ENCODE results near the gene SULF2. TPM values are rescaled to one million over a fixed set of nuclear protein-coding genes. Genes with fewer than 3 reads are reported as not detected.

Gene SULF2
- total and polyA plus RNA-seq, 2 of the 4 experiments (the other 2 are of a cell fraction) = 0.54 to 0.77 TPM

DNA sequence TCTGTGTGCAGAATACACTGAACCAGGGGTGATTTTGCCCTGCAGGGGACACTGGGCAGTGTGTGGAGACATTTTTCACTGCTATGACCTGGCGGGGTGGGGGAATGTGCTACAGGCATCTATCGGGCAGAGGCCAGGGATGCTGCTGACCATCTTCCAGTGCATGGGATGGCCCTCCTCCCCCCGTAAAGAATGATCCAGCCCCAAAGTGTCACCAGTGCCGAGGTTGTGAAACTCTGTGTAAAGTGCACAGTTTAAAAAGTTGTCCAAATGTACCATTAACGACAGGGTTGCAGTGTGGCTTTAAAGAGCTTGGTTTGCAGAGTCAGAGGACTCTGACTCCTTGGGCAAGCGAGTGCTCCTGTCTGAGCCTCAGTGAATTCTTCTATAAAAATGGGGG lies 72.1 kb downstream of the SULF2 start:
- no peaks in the 10 kb centered on the region for H4K20me1 ChIP-seq (ENCODE audit: insufficient read depth, low read length)
- no peaks in the 10 kb centered on the region for H3K9me3 ChIP-seq (ENCODE audit: control insufficient read depth, insufficient read depth, low read length)
- TF ChIP-seq CEBPB (IDR thresholded peaks at IDR 0.05; ENCODE audit: low read depth, low read length) (no peak), NFE2L2 (IDR thresholded peaks at IDR 0.05; ENCODE audit: low read depth, low read length) (no peak), CTCF (conservative IDR thresholded peaks at IDR 0.05; ENCODE audit: low read depth, low read length) (no peak), USF2 (IDR thresholded peaks at IDR 0.05; ENCODE audit: low read depth, low read length) (no peak), RFX5 (IDR thresholded peaks at IDR 0.05; ENCODE audit: low read depth, low read length) (no peak), POLR2A (IDR thresholded peaks at IDR 0.05; ENCODE audit: low read depth, low read length) (no peak), FOS (IDR thresholded peaks at IDR 0.05; ENCODE audit: low read depth, low read length) (no peak), CHD1 (IDR thresholded peaks at IDR 0.05; ENCODE audit: low read depth, low read length) (no peak), MAFK (IDR thresholded peaks at IDR 0.05; ENCODE audit: low read depth, low read length) (no peak), RCOR1 (IDR thresholded peaks at IDR 0.05; ENCODE audit: insufficient replicate concordance, low read length) (no peak), BHLHE40 (IDR thresholded peaks at IDR 0.05; ENCODE audit: low read depth, low read length) (no peak), MAZ (IDR thresholded peaks at IDR 0.05; ENCODE audit: borderline replicate concordance, low read depth, low read length) (no peak), SMC3 (IDR thresholded peaks at IDR 0.05; ENCODE audit: low read depth, low read length) (no peak), RAD21 (IDR thresholded peaks at IDR 0.05; ENCODE audit: low read length) (no peak)
- TF ChIP-seq, protein P1, sequence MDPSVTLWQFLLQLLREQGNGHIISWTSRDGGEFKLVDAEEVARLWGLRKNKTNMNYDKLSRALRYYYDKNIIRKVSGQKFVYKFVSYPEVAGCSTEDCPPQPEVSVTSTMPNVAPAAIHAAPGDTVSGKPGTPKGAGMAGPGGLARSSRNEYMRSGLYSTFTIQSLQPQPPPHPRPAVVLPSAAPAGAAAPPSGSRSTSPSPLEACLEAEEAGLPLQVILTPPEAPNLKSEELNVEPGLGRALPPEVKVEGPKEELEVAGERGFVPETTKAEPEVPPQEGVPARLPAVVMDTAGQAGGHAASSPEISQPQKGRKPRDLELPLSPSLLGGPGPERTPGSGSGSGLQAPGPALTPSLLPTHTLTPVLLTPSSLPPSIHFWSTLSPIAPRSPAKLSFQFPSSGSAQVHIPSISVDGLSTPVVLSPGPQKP (IDR thresholded peaks at IDR 0.05; ENCODE audit: borderline replicate concordance, low read depth, low read length) = no peak
- H3K9me1 ChIP-seq (ENCODE audit: insufficient read depth, low read length) = no peaks in the 10 kb centered on the region
- dilution Hi-C loops (cut with HindIII; ENCODE audit: low sequenced_read_pairs, unreplicated experiment) (no loop called here), intact Hi-C loops (cut with micrococcal nuclease) (no loop called here), in situ Hi-C loops (cut with MboI; ENCODE audit: low sequenced_read_pairs) (no loop called here)
- no TSS peak for BruUV-seq (replicated peaks)
- no peak overlapping the region for H2AFZ ChIP-seq (replicated peaks; ENCODE audit: low read length, poor library complexity)
- no peak overlapping the region for H2BK15ac ChIP-seq (ENCODE audit: low read depth, low read length)
- H2BK5ac ChIP-seq (ENCODE audit: low read depth, low read length, poor library complexity, severe bottlenecking) = no peak overlapping the region
- H2AK9ac ChIP-seq (replicated peaks; ENCODE audit: low read depth, low read length, poor library complexity) = no peak overlapping the region
- ChIA-PET CTCF (interaction anchor here (0.5 kb wide), 1 partner anchor 166 kb away, joined by 5 read pairs; no protein-coding TSS in a partner anchor), POLR2A (ENCODE audit: unreplicated experiment) (no interaction called here)
- no peak overlapping the region for H2BK20ac ChIP-seq (ENCODE audit: low read depth, low read length)
- no peak overlapping the region for H3K18ac ChIP-seq (ENCODE audit: low read depth, low read length)
- H2BK120ac ChIP-seq (ENCODE audit: low read depth, low read length) = no peak overlapping the region
- H3K23ac ChIP-seq (ENCODE audit: low read depth, low read length) = no peak overlapping the region
- no peak overlapping the region for H3K27ac ChIP-seq (ENCODE audit: insufficient read depth, low read length)
- H3K9ac ChIP-seq (ENCODE audit: low read depth, low read length) = no peak overlapping the region
- no peaks in the 10 kb centered on the region for H3K79me1 ChIP-seq (ENCODE audit: low read depth in 1 of 2, low read length in 2 of 2)
- H3K36me3 ChIP-seq (ENCODE audit: control insufficient read depth, insufficient read depth, low read length) = no peaks in the 10 kb centered on the region
- no peaks in the 10 kb centered on the region; the same call in 1 of the 2 replicates for H3K4me1 ChIP-seq (ENCODE audit: control insufficient read depth, insufficient read depth, low read length)
- peaks cover 9% of the 10 kb centered on the region; the same call in 1 of the 2 replicates for H3K27me3 ChIP-seq (ENCODE audit: control insufficient read depth, insufficient read depth, low read length)
- ATAC-seq (ENCODE audit: low read depth) = no peak
- no peak overlapping the region for H2AK5ac ChIP-seq (ENCODE audit: low read depth, low read length)
- H3K56ac ChIP-seq (ENCODE audit: extremely low read depth, insufficient read depth, low read length) = no peak overlapping the region
- H4K8ac ChIP-seq (ENCODE audit: low read depth in 2 of 2, low read length in 2 of 2) = no peak overlapping the region
- 67% methylated on average over 2 of the region's 6 CpGs; no CpG with 5 or more reads in 1 of the 2 experiments for WGBS, 2 experiments (ENCODE audit: extremely low coverage in 2 of 2, insufficient read length in 1 of 2)
- DNase-seq = no peak
- no peak overlapping the region for H4K91ac ChIP-seq (ENCODE audit: insufficient read depth, low read depth, low read length)
- no peak overlapping the region for H3K4ac ChIP-seq (ENCODE audit: low read depth, low read length)
- H3K4me2 ChIP-seq (ENCODE audit: low read depth, low read length) = no peak overlapping the region
- no peak overlapping the region for H3K4me3 ChIP-seq (ENCODE audit: insufficient read depth, low read depth, low read length)
- H3K14ac ChIP-seq (replicated peaks; ENCODE audit: low read depth, low read length) = no peak overlapping the region
- no peak overlapping the region for H4K5ac ChIP-seq (ENCODE audit: low read depth, low read length)

All from IMR-90 (cell line).